K562 (cell line): Measurements from ENCODE around the gene ERCC6L. TPM values are rescaled to one million over a fixed set of nuclear protein-coding genes. Genes with fewer than 3 reads are reported as not detected.

Source experiments
- ATAC-seq: fragments of 200-7000 bp; cut with Tn5 transposase; 3 replicates; pipeline ENCODE4 v1.9.1; 2020; ENCODE audit warnings: moderate library complexity
- BruUV-seq: library from RNA; stranded (reverse); fragments of 400-500 nt; replicated peaks from 2 replicates; lab custom pipeline; 2021; lab: Mats Ljungman, UMichigan
- CTCF ChIA-PET: fragments of 300-600 bp; formaldehyde crosslinking; extraction: SDS; loops from one replicate; lab custom pipeline; 2021; ENCODE audit warnings: low intra/inter-chr PET ratio; lab: Yijun Ruan, JAX
- POLR2A ChIA-PET: fragments of 300-600, 350-650 bp; sonication (Branson Sonifier 250); formaldehyde crosslinking; extraction: SDS; loops from one replicate; lab custom pipeline; 2021; ENCODE audit warnings: antibody characterized with exemption, inconsistent platforms; lab: Yijun Ruan, JAX
- DNase-seq, 4 experiments: peaks; one replicate each; pipeline versions ENCODE4 v3.0.0 to v3.0.0-alpha.2; 2011 to 2018; ENCODE audit warnings: low spot score in 3 of 4, mixed read lengths in 3 of 4; ENCODE audit errors: extremely low read depth in 1 of 4
- FAIRE-seq: peaks from 2 replicates; lab custom pipeline; 2011; peaks lifted over from hg19 to GRCh38; lab: Jason Lieb, UNC
- H2AFZ ChIP-seq: 2 replicates; pipeline ENCODE4 v1.6.0; 2011; ENCODE audit warnings: low read depth, low read length, control low read depth, inconsistent platforms
- H3K27ac ChIP-seq: fragments of 200-600 bp; 3 replicates; pipeline ENCODE4 v1.8.0; 2011; ENCODE audit warnings: low read depth, mild to moderate bottlenecking, control low read depth, inconsistent platforms, low read length, moderate library complexity, mixed read lengths; ENCODE audit errors: extremely low read depth
- H3K27me3 ChIP-seq, 2 experiments: fragments of 300-600 bp in 1 of 2; 2 replicates in 1 of 2; 3 replicates in 1 of 2; pipeline versions ENCODE4 v1.6.0 to v1.8.0; 2011; ENCODE audit warnings: inconsistent platforms in 2 of 2, low read length in 2 of 2, mild to moderate bottlenecking in 1 of 2, mixed read lengths in 1 of 2, moderate library complexity in 1 of 2; ENCODE audit not compliant: control insufficient read depth in 2 of 2, insufficient read depth in 2 of 2
- H3K36me3 ChIP-seq: fragments of 300-600 bp; 3 replicates; pipeline ENCODE4 v1.8.0; 2011; ENCODE audit warnings: mild to moderate bottlenecking, low read length, inconsistent platforms; ENCODE audit not compliant: control insufficient read depth, insufficient read depth
- H3K4me1 ChIP-seq, 2 experiments: fragments of 200-600 bp in 1 of 2; replicated peaks in 1 of 2; 2 replicates in 1 of 2; 3 replicates in 1 of 2; pipeline versions ENCODE4 v1.5.1 to v1.8.0; 2011; ENCODE audit warnings: inconsistent platforms in 2 of 2, low read length in 2 of 2, mild to moderate bottlenecking in 1 of 2, mixed read lengths in 1 of 2, moderate library complexity in 1 of 2; ENCODE audit not compliant: control insufficient read depth in 2 of 2, insufficient read depth in 2 of 2
- H3K4me2 ChIP-seq: 2 replicates; pipeline ENCODE4 v1.6.1; 2011; ENCODE audit warnings: low read length, control low read depth, inconsistent platforms, mixed read lengths; ENCODE audit not compliant: insufficient read depth
- H3K4me3 ChIP-seq: fragments of 200-600 bp; sonication (generic), shearing (Covaris generic); 2 replicates; pipeline ENCODE4 v1.5.1; 2016; ENCODE audit warnings: control low read depth, inconsistent platforms
- H3K79me2 ChIP-seq: fragments of 200-600 bp; 3 replicates; pipeline ENCODE4 v1.8.0; 2011; ENCODE audit warnings: low read length, inconsistent platforms; ENCODE audit not compliant: control insufficient read depth, insufficient read depth
- H3K9ac ChIP-seq, 2 experiments: 2 replicates each; pipeline versions ENCODE4 v1.6.0 to v1.6.1; 2011; ENCODE audit warnings: low read depth in 2 of 2, low read length in 2 of 2, control low read depth in 1 of 2, inconsistent platforms in 1 of 2, mild to moderate bottlenecking in 1 of 2, mixed read lengths in 1 of 2; ENCODE audit not compliant: insufficient read depth in 1 of 2
- H3K9me1 ChIP-seq: one replicate; pipeline ENCODE4 v1.6.0; 2011; ENCODE audit warnings: inconsistent platforms, mild to moderate bottlenecking, low read length, moderate library complexity; ENCODE audit not compliant: control insufficient read depth, insufficient read depth
- H3K9me3 ChIP-seq: replicated peaks from 2 replicates; pipeline ENCODE4 v1.5.1; 2011; ENCODE audit warnings: low read depth, low read length, inconsistent platforms; ENCODE audit not compliant: control insufficient read depth, insufficient read depth
- H4K20me1 ChIP-seq: replicated peaks from 2 replicates; pipeline ENCODE4 v1.6.1; 2011; ENCODE audit warnings: low read length, inconsistent platforms, mixed read lengths; ENCODE audit not compliant: control insufficient read depth, insufficient read depth
- BCL6 ChIP-seq: fragments of 250-450 bp; sonication (Bioruptor Pico); IDR thresholded peaks from 2 replicates; pipeline ENCODE4 v1.4.0; 2020
- HINFP ChIP-seq: fragments of 450-650 bp; conservative IDR thresholded peaks from 2 replicates; pipeline ENCODE4 v1.6.1; 2016; ENCODE audit warnings: missing genetic modification characterization, low read depth, mild to moderate bottlenecking, control low read depth, missing compliant biosample characterization
- PHF20 ChIP-seq: fragments of 450-650 bp; IDR thresholded peaks from 2 replicates; pipeline ENCODE4 v1.6.1; 2018; ENCODE audit not compliant: partially characterized antibody
- POLR3G ChIP-seq: IDR thresholded peaks from 2 replicates; pipeline ENCODE4 v1.6.1; 2011; ENCODE audit not compliant: insufficient read length, insufficient replicate concordance; ENCODE audit errors: extremely low read depth
- RBM34 ChIP-seq: fragments of 200-400 bp; formaldehyde crosslinking; IDR thresholded peaks from 2 replicates; pipeline ENCODE4 v1.6.1; 2018; ENCODE audit warnings: low read length, borderline replicate concordance; ENCODE audit not compliant: insufficient read depth
- SMAD3 ChIP-seq: fragments of 450-650 bp; formaldehyde crosslinking; conservative IDR thresholded peaks from 2 replicates; pipeline ENCODE4 v1.4.0; 2020; ENCODE audit warnings: mild to moderate bottlenecking
- TAF15 ChIP-seq: fragments of 200-400 bp; formaldehyde crosslinking; IDR thresholded peaks from 2 replicates; pipeline ENCODE4 v1.6.1; 2017; ENCODE audit warnings: mild to moderate bottlenecking, low read depth, low read length, moderate library complexity
- TFAM ChIP-seq: fragments of 250-450 bp; sonication (Bioruptor Pico); conservative IDR thresholded peaks from 2 replicates; pipeline ENCODE4 v1.5.0; 2021; ENCODE audit warnings: mild to moderate bottlenecking, moderate library complexity
- TRIM24 ChIP-seq, 2 experiments: fragments of 450-650 bp; IDR thresholded peaks; 2 replicates each; pipeline ENCODE4 v1.6.1; 2016
- TRIM25 ChIP-seq: fragments of 450-650 bp; IDR thresholded peaks from 2 replicates; pipeline ENCODE4 v1.7.0; 2016; ENCODE audit warnings: borderline replicate concordance
- ZNF121 ChIP-seq: sonication (generic); formaldehyde crosslinking; conservative IDR thresholded peaks from 2 replicates; pipeline ENCODE4 v1.8.0; 2022; ENCODE audit warnings: missing genetic modification reagents
- WGBS: fragments of 100-300 bp; shearing (Covaris generic); methylation state at CpG from one replicate; pipeline ENCODE4 v1.1.6; 2016; ENCODE audit warnings: low coverage, mixed read lengths; ENCODE audit not compliant: insufficient coverage; ENCODE audit errors: missing lambda C conversion rate; 5-methylcytosine and 5-hydroxymethylcytosine counted together
- in situ Hi-C: fragments of 300-500 bp; cut with MboI; formaldehyde crosslinking; loops from 4 replicates; pipeline ENCODE4 v1.15.0; 2018; ENCODE audit warnings: inconsistent platforms, mixed read lengths
- intact Hi-C: fragments of 100-400 bp; cut with micrococcal nuclease; formaldehyde crosslinking; loops from 2 replicates; pipeline ENCODE4 v1.14.2; 2022
- polyA plus RNA-seq, 8 experiments: library from polyadenylated mRNA; depleted of rRNA in 4 of 8; stranded (reverse) in 5 of 8; unstranded in 3 of 8; fragments of >200 nt; fragmentation: Nextera tagmentation in 2 of 8; fragmentation: Illumina TruSeq in 1 of 8; extraction: Ambion mirVana in 2 of 8; extraction: Trizol in 1 of 8; gene quantifications; 2 replicates each; pipeline versions ENCODE4 v1.2.1 to v1.2.3, GENCODE V29; 2011 to 2014; ENCODE audit warnings: inconsistent platforms in 1 of 8, missing spikeins in 1 of 8
- total RNA-seq, 7 experiments: library from RNA; depleted of rRNA in 6 of 7; stranded (reverse); fragments of >200 nt in 6 of 7; fragmentation: Illumina TruSeq in 2 of 7; extraction: Trizol in 2 of 7; gene quantifications; 2 replicates each; pipeline versions ENCODE4 v1.2.1 to v1.2.3, GENCODE V29; 2011 to 2021; ENCODE audit warnings: low replicate concordance in 1 of 7
- TF ChIP-seq, protein P1 (sequence below): fragments of 450-650 bp; formaldehyde crosslinking; IDR thresholded peaks from 2 replicates; pipeline ENCODE4 v1.4.0; 2022; ENCODE audit warnings: mild to moderate bottlenecking, moderate library complexity
- TF ChIP-seq, protein P2 (sequence below): fragments of 250-450 bp; sonication (Bioruptor Pico); IDR thresholded peaks from 2 replicates; pipeline ENCODE4 v1.5.0; 2021

Gene ERCC6L
- total and polyA plus RNA-seq, 9 of the 15 experiments (the other 6 are each of a cell fraction or from before 2014, with no cell fraction given) = 6.4 to 17.4 (median 11.9) TPM

DNA sequence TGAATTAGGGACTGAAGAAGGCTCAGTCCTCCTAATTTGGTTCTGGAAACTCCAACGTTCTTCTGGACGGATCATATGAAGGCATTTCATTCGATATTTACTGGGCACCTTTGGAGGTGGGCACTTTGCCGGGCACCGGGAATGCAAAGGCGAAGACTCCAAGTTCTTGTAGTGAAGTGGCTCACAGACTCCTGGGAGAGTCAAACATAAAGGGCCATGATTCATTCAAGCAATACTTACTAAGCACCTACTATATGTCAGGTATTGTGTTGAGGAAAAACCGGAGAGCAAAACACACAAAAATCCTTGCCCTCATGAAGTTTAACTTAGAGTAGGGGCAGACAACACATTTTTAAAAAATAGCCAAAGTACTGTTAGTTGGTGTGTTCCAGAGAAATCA lies 17.0 kb upstream of the ERCC6L start:
- Histone ChIP-seq H3K9ac (no peak overlapping the region), H3K4me2 (no peak overlapping the region), H3K27me3 (peaks cover 0 to 5% of the 10 kb centered on the region in 2 experiments; a peak in 1 of 5 replicates), H3K4me1 (no peaks in the 10 kb centered on the region; a peak in 2 of 5 replicates), H4K20me1 (no peaks in the 10 kb centered on the region), H3K9me1 (no peaks in the 10 kb centered on the region), H2AFZ (no peak overlapping the region), H3K9me3 (no peaks in the 10 kb centered on the region), H3K4me3 (no peak overlapping the region), H3K79me2 (no peaks in the 10 kb centered on the region), H3K27ac (no peak overlapping the region), H3K36me3 (no peaks in the 10 kb centered on the region)
- ChIA-PET POLR2A (no interaction called here), CTCF (no interaction called here)
- no TSS peak for BruUV-seq
- DNase-seq (no peak), FAIRE-seq (no peak), ATAC-seq (no peak)
- in situ Hi-C loops = no loop called here
- intact Hi-C loops = no loop called here
- WGBS = 20% methylated on average over 7 of the region's 7 CpGs
- no peak for TF ChIP-seq BCL6 (CRISPR knock-in tag)
- no peak for TF ChIP-seq TRIM25
- TF ChIP-seq, protein P1, sequence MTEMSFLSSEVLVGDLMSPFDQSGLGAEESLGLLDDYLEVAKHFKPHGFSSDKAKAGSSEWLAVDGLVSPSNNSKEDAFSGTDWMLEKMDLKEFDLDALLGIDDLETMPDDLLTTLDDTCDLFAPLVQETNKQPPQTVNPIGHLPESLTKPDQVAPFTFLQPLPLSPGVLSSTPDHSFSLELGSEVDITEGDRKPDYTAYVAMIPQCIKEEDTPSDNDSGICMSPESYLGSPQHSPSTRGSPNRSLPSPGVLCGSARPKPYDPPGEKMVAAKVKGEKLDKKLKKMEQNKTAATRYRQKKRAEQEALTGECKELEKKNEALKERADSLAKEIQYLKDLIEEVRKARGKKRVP (CRISPR knock-in tag) = no peak
- TF ChIP-seq SMAD3 = no peak
- no peak for TF ChIP-seq ZNF121
- TF ChIP-seq, protein P2, sequence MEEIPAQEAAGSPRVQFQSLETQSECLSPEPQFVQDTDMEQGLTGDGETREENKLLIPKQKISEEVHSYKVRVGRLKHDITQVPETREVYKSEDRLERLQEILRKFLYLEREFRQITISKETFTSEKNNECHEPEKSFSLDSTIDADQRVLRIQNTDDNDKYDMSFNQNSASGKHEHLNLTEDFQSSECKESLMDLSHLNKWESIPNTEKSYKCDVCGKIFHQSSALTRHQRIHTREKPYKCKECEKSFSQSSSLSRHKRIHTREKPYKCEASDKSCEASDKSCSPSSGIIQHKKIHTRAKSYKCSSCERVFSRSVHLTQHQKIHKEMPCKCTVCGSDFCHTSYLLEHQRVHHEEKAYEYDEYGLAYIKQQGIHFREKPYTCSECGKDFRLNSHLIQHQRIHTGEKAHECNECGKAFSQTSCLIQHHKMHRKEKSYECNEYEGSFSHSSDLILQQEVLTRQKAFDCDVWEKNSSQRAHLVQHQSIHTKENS (CRISPR knock-in tag) = no peak
- TF ChIP-seq RBM34 = no peak
- no peak for TF ChIP-seq PHF20
- no peak for TF ChIP-seq TAF15
- no peak for TF ChIP-seq POLR3G
- no peak for TF ChIP-seq TRIM24 (IDR thresholded peaks at IDR 0.05)
- TF ChIP-seq HINFP (tag) = no peak
- TF ChIP-seq TFAM = no peak
